Activated CD8-positive, alpha-beta T cell treated with anti-CD3 and anti-CD28 coated beads for 36 hours (primary cell): ENCODE data around the gene CDH23. TPM values are rescaled to one million over a fixed set of nuclear protein-coding genes. Genes with fewer than 3 reads are reported as not detected.

Experiments
- ATAC-seq: fragments of 200-7000 bp; cut with Tn5 transposase; one replicate; pipeline ENCODE4 v1.10.0; 2021; ENCODE audit warnings: mild to moderate bottlenecking, moderate library complexity
- CTCF ChIA-PET: fragments of 350-600 bp; sonication (Branson Sonifier 250); formaldehyde crosslinking; loops from one replicate; lab custom pipeline; 2021; ENCODE audit warnings: antibody characterized with exemption; lab: Charles Lee
- POLR2A ChIA-PET: fragments of 350-600 bp; sonication (Branson Sonifier 250); formaldehyde crosslinking; loops from one replicate; lab custom pipeline; 2021; ENCODE audit warnings: antibody characterized with exemption; lab: Charles Lee
- DNase-seq: peaks from one replicate; pipeline ENCODE4 v3.0.0-alpha.2; 2020
- H3K27ac Mint-ChIP-seq: one replicate; pipeline ENCODE4 v1.8.0; 2021; ENCODE audit warnings: mild to moderate bottlenecking, mixed read lengths
- H3K27me3 Mint-ChIP-seq: one replicate; pipeline ENCODE4 v1.8.0; 2021; ENCODE audit warnings: mixed read lengths
- H3K36me3 Mint-ChIP-seq: one replicate; pipeline ENCODE4 v1.8.0; 2021; ENCODE audit warnings: low read depth, mixed read lengths
- H3K4me1 Mint-ChIP-seq: one replicate; pipeline ENCODE4 v1.8.0; 2021; ENCODE audit warnings: low read depth, mixed read lengths
- H3K4me3 Mint-ChIP-seq: one replicate; pipeline ENCODE4 v1.8.0; 2021; ENCODE audit warnings: mild to moderate bottlenecking, moderate library complexity, mixed read lengths
- H3K9me3 Mint-ChIP-seq: one replicate; pipeline ENCODE4 v1.8.0; 2021; ENCODE audit warnings: mixed read lengths
- intact Hi-C: fragments of 100-400 bp; cut with micrococcal nuclease; formaldehyde crosslinking; loops from one replicate; pipeline ENCODE4 v1.10.0; 2022
- total RNA-seq, 2 experiments: library from RNA; stranded (reverse); gene quantifications; one replicate each; pipeline ENCODE4 v1.2.3, GENCODE V29; 2021
- TF ChIP-seq, protein P1 (sequence below): fragments of 200-600 bp; IDR thresholded peaks from one replicate; pipeline ENCODE4 v1.8.0; 2022; ENCODE audit warnings: antibody characterized with exemption, mild to moderate bottlenecking

CDH23 gene
- total RNA-seq, 2 experiments from 2014 or later: 2.4 to 2.7 TPM

DNA sequence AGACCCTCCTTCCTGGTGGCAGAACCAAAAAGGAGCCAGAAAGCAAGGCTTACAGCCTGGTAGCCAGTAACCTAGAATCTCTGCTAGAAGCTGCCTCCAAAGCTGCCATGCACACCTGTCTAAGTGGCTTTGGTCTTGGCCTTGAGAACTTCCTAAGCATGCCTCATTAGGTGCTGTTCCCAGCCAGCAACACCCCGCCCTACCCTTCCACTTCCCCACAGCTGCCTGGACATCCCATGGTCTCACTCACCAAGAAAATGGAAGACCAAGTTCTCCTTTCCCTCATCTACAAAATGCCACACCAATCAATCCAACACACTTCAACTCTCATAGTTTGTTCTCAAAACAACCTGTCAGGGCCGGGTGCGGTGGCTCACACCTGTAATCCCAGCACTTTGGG is 450.1 kb downstream of the CDH23 start:
- intact Hi-C loops: no loop called here
- no peak for ATAC-seq
- Mint-ChIP-seq H3K9me3 (no peaks in the 10 kb centered on the region), H3K4me3 (no peak overlapping the region), H3K27me3 (no peaks in the 10 kb centered on the region), H3K4me1 (peaks cover 64% of the 10 kb centered on the region), H3K27ac (no peak overlapping the region), H3K36me3 (no peaks in the 10 kb centered on the region)
- TF ChIP-seq, protein P1, sequence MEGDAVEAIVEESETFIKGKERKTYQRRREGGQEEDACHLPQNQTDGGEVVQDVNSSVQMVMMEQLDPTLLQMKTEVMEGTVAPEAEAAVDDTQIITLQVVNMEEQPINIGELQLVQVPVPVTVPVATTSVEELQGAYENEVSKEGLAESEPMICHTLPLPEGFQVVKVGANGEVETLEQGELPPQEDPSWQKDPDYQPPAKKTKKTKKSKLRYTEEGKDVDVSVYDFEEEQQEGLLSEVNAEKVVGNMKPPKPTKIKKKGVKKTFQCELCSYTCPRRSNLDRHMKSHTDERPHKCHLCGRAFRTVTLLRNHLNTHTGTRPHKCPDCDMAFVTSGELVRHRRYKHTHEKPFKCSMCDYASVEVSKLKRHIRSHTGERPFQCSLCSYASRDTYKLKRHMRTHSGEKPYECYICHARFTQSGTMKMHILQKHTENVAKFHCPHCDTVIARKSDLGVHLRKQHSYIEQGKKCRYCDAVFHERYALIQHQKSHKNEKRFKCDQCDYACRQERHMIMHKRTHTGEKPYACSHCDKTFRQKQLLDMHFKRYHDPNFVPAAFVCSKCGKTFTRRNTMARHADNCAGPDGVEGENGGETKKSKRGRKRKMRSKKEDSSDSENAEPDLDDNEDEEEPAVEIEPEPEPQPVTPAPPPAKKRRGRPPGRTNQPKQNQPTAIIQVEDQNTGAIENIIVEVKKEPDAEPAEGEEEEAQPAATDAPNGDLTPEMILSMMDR: no peak
- no peak for DNase-seq
- ChIA-PET CTCF (interaction anchor here (1.6 kb wide), 1 partner anchor 49 kb away, joined by 4 read pairs; no protein-coding TSS in a partner anchor), POLR2A (no interaction called here)

DNA sequence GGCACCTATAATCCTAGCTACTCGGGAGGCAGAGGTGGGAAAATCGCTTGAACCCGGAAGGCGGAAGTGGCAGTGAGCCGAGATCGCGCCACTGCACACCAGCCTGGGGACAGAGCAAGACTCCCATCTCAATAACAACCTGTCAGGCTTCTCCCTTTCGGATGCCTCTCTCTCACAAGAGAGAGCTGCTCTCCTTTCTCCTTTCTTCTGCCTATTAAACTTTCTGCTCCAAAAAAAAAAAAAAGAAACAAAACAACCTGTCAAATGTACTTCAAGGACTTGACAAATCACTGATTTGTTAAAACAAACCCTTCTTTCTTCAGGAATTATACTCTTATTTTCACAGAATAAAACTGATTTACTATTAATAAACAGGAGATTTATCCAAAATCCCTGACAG is 450.7 kb downstream of the CDH23 start:
- DNase-seq (no peak), ATAC-seq (no peak)
- Mint-ChIP-seq H3K27me3 (no peaks in the 10 kb centered on the region), H3K4me3 (no peak overlapping the region), H3K36me3 (no peaks in the 10 kb centered on the region), H3K9me3 (no peaks in the 10 kb centered on the region), H3K27ac (no peak overlapping the region), H3K4me1 (peaks cover 64% of the 10 kb centered on the region)
- ChIA-PET CTCF (interaction anchor here (1.6 kb wide), 1 partner anchor 49 kb away, joined by 4 read pairs; no protein-coding TSS in a partner anchor), POLR2A (no interaction called here)
- TF ChIP-seq, protein P1: no peak
- intact Hi-C loops: no loop called here

GRCh38 chr10:71848325-71849275 is 451.9 kb downstream of the CDH23 start:
- intact Hi-C loops: no loop called here
- ChIA-PET POLR2A (interaction anchor here (1.2 kb wide), 1 partner anchor 13 kb away, joined by 3 read pairs; no protein-coding TSS in a partner anchor), CTCF (interaction anchor here (1.2 to 4.6 kb wide), 3 partner anchors 11 to 200 kb away, joined by 3 to 19 read pairs (median 4); no protein-coding TSS in a partner anchor)
- Mint-ChIP-seq H3K4me3 (peak overlapping the region; percentile 51), H3K36me3 (no peaks in the 10 kb centered on the region), H3K27ac (no peak overlapping the region), H3K9me3 (no peaks in the 10 kb centered on the region), H3K4me1 (peaks cover 53% of the 10 kb centered on the region), H3K27me3 (no peaks in the 10 kb centered on the region)
- DNase-seq: no peak
- ATAC-seq: no peak
- TF ChIP-seq, protein P1: no peak

DNA sequence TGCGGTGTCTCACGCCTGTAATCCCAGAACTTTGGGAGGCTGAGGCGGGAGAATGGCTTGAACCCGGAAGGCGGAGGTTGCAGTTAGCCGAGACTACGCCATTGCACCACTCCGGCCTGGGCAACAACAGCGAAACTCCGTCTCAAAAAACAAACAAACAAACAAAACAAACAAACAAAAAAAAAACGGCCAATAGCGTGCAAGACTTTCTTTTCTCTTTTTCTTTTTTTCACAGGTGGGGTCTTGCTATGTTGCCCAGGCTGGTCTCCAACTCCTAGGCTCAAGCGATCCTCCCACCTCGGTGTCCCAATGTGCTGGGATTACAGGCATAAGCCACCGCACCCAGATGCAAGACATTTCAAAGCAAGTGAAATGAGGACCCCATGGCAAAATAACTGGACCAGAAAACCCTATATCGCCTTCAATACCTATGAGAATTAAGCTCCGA is 452.8 kb downstream of the CDH23 start:
- ATAC-seq: no peak
- Mint-ChIP-seq H3K27me3 (no peaks in the 10 kb centered on the region), H3K36me3 (no peaks in the 10 kb centered on the region), H3K9me3 (no peaks in the 10 kb centered on the region), H3K4me3 (peak overlapping the region; percentile 97), H3K27ac (no peak overlapping the region), H3K4me1 (peaks cover 46% of the 10 kb centered on the region)
- TF ChIP-seq, protein P1: no peak
- ChIA-PET POLR2A (interaction anchor here (0.6 to 1.6 kb wide), 4 partner anchors 10 to 962 kb away, joined by 3 to 7 read pairs (median 4); no protein-coding TSS in a partner anchor), CTCF (interaction anchor here (1.2 to 4.6 kb wide), 7 partner anchors 12 to 199 kb away, joined by 3 to 19 read pairs (median 4); no protein-coding TSS in a partner anchor)
- no peak for DNase-seq
- intact Hi-C loops: no loop called here
